COR-L47 (cell line): Measurements from ENCODE around the gene SET.
"Not testable (repeated sequence)": the region's sequence is repeated elsewhere in the genome, so short reads cannot be mapped to it uniquely, and the experiment has no call there.

Experiments used
- DNase-seq: peaks from one replicate; lab custom pipeline; 2025; lab: John Stamatoyannopoulos, UW

Gene SET

DNA sequence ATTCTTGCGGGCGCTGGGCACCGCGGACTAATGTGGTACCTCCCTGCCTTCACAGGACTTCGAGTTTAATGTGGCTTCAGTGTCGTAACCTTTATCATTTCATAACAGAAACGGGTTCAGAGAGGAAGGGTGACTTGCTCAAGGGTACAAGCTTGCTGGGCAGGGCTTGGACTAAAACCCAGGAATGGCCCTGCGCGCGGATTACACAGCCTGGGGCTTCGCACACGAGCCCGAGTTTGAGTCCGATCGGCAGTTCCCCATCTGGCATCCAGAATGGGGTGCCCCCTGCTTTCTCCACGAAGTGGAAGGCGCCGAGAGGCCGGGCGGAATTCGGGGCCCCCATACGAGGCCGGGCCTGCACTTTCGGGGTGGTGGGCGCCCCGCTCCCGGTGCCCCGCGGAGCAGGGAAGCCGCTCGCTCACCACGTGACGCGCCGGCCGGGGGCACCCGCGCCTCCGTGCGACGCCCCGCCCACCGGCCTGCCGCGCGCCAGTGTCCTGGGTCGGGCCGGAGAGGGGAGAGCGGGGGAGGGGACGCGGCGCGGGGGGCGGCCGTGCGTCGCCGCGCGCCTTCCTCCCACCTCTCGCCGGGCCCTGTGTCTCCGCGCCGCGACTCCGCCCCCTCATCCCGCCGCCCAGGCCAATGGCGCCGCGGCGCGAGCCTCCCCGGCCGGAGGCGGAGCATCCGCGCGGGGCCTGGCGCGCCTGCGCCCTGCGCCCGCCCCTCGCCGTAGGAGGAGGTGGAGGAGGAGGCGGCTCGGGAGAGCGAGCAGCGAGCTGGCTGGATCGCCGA is at the start of gene SET:
Gene SET, plus strand, starts transcription at position 722 of the 792 bp plus-strand sequence. CDS start 361 bp downstream, outside the sequence.
- DNase-seq, result peak; percentile 91

DNA sequence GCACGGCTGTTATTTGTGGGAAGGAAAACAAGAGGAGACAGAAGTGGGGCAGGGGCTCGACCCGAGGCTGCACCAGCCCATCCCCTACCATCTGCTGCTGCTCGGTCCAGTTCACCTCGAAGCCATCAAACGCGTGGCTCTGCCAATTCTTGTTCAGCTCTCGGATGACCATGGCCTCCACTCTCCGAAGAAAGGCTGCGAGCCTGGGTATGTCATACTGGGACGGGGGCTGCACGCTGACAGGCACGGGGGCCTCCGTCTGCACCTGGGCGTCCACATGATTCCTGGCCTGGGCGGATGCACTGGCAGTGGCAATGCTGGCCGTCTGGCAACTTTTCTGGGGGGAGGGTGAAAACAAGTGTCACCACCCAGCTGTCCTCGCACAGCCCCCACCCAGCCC is 48.4 kb upstream of the SET start:
- DNase-seq, result no peak

DNA sequence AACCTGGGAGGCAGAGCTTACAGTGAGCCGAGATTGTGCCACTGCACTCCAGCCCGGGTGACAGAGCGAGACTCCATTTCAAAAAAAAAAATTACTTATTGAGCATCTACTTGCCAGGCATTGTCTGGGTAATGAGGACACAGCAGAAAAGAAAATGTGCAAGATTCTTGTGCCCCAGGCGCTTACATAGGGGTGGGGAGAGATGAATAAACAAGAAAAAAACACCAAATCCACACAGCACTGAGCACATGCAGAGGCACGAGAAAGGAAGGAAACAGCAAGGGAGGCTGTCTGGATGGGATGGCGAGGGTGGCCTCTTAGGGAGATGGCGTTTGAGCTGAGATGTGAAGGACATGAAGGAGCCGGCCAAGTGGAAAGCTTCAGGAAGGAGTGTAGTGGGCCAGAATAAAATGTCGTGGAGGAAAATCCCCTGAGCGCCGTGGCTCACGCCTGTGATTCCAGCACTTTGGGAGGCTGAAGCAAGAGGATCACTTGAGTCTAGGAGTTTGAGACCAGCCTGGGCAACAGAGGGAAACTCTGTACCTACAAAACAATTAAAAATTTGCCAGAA is 46.3 kb upstream of the SET start:
- DNase-seq, result no peak

DNA sequence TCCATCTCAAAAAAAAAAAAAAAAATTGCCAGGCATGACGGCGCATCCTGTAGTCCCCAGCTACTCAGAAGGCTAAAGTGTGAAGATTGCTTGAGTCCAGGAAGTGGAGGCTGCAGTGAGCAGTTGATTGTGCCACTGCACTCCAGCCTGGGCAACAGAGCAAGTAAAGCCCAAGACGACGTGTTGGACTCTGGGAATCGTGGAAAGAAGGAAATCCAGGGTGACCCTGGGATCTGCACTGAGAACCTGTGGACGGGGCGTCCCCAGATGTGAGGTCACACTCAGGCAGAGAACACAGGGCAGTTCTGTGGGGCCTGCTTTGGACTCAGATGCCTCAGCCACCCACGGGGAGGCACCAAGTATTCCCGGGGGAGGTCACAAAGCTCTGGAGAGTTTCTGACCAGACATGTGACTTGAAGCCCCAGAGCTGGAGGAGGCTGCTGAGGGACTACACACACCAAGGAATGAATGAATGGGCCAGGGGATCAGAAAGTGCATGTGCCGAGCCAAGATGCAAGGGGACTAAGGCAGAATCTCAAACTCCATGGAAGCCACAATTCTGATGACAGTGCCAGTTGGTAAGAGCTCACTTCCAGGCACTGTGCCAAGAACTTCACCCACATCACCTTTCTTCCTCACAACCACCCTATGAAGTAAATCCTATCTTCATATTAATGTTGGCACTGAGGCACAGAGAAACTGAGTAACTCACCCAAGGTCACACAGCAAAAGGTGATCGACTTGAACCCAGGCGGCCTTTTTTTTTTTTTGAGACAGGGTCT is 45.3 kb upstream of the SET start:
- no peak for DNase-seq

DNA sequence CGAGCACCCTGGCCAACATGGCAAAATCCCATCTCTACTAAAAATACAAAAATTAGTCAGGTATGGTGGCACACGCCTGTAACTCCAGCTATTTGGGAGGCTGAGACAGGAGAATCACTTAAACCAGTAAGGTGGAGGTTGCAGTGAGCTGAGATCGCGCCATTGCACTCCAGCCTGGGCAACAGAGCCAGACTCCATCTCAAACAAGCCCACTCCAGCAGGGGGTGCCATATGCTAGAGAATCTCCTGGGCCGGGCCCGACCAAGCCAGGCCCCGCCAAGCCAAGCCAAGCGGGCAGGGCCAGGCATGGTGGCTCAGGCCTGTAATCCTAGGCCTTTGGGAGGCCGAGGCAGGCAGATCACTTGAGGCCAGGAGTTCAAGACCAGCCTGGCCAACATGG is 40.8 kb upstream of the SET start:
- DNase-seq, result not testable (repeated sequence)

GRCh38 chr9:128651798-128652197 is 37.2 kb upstream of the SET start:
- DNase-seq, result no peak

GRCh38 chr9:128653908-128654307 is 35.1 kb upstream of the SET start:
- no peak for DNase-seq

GRCh38 chr9:128654481-128654880 is 34.5 kb upstream of the SET start:
- no peak for DNase-seq

DNA sequence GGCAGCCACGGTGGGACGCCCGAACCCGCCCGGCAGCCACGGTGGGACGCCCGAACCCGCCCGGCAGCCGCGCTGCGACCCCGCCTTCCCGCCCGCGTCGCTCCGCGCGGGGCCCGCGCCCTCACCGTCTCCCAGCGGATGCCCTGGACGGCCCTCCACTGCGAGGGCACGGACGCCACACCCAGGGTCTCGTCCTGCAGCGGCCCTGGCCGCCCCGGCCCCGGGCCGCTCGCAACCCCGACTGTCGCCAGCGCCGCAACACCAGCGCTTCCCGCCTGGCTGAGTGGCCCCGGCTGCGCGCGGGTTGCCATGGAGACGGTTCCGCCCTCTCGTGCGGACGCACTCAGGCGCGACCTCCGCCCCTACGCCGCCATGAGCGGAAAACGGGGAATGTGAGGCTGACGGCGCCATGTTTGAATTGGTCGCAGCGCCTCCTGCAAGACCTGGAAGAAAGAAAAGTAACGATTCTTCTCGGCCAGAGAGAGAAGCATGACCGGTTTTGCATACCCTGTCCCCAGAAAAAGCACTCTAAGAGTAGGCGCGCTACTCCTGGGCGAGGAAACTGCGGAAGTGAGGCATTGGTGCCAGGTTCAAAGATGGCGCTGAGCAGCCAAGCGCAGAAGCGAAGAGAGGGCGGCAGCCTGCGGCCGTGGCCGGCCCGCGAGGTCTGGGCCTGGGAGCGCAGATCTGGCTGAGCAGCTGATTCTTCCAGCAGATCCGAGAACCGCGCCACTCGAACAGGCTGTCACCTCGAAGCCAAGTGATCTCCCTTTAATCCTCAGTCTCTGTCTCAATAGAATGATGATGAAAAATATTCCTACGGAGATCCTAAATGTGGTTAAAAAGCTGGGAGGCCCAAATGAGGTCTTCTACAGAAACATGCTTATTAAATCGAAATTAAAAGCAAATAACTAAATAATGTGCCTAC is 32.3 kb upstream of the SET start, which contains the start of gene DYNC2I2:
Gene DYNC2I2, minus strand, starts transcription at position 432 of the 928 bp plus-strand sequence. Its CDS starts 121 bp downstream, at position 311.
- DNase-seq, result peak; percentile 93

GRCh38 chr9:128657344-128657704 is 31.7 kb upstream of the SET start:
- no peak for DNase-seq

DNA sequence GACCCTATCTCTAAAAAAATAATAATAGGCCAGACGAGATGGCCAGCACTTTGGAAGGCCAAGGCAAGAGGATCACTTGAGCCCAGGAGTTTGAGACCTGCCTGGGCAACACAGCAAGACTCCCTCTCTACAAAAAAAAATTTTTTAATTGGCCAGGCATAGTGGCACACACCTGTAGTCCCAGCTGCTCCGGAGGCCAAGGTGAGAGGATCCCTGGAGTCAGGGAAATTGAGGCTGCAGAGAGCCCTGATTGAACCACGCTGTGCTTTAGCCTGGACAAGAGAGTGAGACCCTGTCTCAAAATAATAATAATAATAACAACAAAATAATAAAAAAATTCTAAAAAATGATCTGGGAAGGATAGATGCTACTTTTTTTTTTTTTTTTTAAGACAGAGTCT is 31.2 kb upstream of the SET start:
- DNase-seq, result no peak

GRCh38 chr9:128666481-128666941 is 22.5 kb upstream of the SET start:
- DNase-seq, result not testable (repeated sequence)

GRCh38 chr9:128669786-128670185 is 19.2 kb upstream of the SET start:
- no peak for DNase-seq

- no peak for DNase-seq
These were observed 13.6 kb upstream of the SET start for GRCh38 chr9:128675382-128675781.

- DNase-seq, result no peak
These were observed 11.2 kb upstream of the SET start for GRCh38 chr9:128677794-128678193.

DNA sequence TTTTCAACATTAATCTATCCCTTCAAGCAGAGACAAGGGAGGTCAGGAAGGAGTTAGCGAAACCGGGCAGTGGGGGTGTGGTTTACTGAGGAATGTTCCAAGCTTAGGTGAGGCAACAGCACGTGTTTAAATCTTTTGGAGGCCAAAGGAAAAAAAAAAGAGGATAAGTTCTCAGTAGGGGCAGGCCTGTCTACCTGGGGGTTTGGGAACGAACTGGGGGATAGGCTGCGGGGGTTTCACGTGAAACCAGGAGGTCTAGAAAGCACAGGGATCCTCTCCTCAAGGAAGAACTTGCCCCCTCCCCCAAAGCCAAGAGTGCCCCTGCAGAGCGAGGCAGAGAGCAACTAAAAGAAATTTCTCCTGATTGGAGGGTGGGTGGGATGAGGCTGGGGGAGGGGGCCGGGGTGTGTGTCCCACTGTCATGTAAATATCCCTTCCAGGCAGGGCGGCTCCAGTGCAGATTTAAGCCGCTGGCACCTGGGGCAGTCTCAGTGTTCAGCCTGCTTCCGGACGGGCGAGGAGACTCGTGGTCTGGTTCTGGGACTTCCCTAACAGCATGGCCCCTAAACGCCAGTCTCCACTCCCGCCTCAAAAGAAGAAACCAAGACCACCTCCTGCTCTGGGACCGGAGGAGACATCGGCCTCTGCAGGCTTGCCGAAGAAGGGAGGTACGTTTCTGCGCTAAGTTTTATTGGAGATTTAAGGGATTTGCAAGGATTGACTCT is 5.5 kb upstream of the SET start:
- DNase-seq, result peak; percentile 9

- DNase-seq, result no peak
These were observed 5.0 kb upstream of the SET start for GRCh38 chr9:128684065-128684324.

DNA sequence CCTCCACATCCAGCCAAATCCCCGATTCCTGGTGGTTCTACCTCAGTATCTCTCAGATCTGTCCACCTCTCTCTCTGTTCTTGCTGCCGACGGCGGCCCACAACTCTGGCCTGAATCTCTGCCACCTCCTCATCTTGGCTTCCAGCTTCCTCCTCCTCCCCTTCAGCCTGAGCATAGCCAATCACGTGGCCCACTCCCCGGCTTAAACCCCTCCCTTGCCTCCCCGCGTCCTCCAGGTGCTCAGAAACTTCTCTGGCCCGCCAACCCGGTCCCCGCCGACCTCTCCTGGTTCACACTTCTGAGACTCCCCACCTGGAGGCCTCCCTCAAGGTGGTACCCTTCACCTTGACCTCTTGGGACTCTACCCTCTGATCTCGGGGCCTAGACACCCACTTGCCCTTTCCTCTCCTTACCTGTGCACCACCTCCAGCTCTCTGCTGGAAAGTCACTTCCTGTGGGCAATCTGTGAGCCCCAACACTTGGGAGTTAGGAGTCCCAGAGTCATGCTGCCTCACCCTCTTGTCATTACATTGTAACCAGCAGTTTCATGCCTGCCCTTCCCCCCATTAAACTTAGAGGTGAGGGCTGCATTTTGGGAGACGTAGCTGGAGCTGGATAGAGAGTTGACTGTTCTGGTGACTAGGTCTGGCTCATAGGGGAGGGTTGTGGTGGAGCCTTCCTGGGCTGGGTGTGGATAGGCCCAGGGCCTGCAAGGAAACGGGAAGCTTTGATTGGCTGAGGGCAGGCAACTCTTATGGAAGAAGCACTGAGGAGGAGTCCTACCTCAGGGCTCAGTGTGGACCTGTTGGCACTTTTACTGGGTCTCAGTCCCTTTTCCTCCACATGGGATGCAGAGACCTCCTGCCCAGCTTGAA is 4.5 kb upstream of the SET start:
- peak; percentile 65 for DNase-seq

DNA sequence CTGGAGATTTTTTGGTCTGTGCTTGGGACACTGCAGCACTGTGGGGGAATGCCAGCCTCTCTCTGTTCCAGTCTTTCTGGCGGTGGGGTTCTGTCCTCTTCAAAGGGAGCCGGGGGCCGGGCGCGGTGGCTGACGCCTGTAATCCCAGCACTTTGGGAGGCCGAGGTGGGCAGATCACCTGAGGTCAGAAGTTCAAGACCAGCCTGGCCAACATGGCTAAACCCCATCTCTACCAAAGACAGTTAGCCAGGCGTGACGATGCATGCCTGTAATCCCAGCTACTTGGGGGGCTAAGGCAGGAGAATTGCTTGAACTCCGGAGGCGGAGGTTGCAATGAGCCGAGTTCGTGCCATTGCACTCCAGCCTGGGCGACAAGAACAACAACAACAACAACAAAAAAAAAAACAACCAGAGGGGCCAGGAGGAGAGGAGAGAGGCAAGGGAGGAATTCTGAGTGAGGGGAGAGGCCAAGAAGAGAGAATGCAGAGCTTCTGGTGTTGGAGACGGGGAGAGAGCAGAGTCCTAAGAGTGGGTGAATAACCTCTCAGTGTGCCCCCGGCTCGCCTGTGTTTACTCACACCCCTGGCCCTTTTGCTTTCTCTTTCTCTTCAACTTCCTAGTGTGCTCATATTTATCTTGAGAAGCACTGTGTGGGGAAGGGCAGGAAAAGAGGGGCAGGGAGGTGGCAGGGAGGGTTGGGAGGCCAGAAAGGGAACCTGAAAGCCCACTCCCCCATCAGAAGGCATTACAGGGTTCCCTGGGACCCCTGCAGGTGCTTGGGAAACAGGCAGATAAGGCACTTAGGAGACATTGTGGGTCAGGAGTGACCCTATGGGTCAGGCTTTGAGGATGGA is 3.2 kb upstream of the SET start:
- no peak for DNase-seq
